Measurements from ENCODE around the gene RPRML.
"Not testable (repeated sequence)": the region's sequence is repeated elsewhere in the genome, so short reads cannot be mapped to it uniquely, and the experiment has no call there.

The RPRML gene

DNA sequence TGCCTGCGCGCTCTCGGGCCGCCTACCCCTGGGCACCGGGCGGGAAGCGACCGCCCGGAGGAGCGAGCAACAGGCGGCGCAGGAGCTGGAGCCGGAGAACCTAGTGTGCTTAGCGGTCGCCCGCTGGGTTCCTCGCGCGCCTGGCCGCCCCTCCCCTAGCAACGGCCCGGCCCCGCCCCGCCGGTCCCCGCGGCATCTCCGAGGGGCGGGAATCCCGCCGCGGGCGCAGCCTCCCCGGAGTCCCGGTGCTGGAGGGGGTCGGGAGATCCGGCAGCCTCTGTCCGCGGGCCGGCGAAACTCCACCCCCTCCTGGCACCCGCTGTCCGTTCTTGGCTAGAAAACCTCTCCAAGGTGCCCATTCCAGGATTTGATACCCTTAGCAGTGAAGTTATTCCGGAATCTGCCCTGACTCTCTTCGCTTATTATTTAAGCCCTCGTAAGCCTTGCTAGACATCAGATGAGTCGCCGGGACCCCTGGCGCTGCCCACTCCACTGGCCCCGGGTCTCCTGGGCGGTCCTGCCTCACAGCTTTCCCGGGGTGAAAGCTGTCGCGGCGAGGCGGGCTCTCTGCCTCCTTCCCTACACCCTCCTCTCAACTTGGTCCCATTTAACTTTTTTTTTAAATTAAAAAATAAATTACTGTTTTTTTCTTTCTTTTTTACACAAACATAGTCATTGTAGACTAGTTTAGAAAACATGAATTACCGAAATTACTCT lies at the start of gene RPRML:
RPRML (minus strand) TSS at position 107 of the 717 bp plus-strand sequence. CDS start 246 bp downstream, outside the sequence.
- no peak for DNase-seq (ENCODE audit: low read depth in 2 of 2)

DNA sequence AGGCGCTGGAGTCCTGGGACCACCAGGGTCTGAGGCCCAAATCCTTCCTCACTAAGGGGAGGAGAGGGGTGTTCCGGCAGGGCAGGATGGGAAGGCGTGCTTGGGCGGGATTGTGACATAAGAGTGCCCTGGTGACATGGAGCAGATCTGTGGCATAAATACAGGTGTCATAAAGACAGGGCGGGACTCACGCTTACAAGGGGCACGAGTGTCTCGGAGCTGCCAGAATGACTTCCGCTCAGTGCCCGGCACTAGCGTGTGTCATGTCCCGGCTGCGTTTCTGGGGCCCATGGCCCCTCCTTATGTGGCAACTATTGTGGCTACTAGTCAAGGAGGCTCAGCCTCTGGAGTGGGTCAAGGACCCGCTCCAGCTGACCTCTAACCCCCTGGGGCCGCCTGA lies 37.9 kb upstream of the RPRML start:
- DNase-seq (ENCODE audit: low read depth in 2 of 2): not testable (repeated sequence)

DNA sequence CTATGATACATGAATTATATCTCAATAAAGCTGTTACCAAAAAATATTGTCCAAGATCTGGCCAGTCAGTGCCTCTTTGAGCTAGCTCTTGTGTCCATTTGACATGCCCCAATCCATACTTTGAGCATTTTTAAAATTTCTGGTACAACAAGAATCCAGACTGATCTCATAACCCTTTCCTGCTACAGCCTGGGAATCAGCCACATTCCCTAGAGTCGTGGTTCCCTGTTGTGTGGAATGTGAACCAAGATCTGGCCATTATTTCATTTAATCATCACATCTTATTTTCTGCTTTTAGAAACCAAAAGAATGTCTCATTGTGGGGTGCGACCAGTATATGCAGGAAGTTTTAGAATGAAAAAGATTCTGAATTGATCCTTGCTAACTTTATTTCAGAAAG lies 34.3 kb upstream of the RPRML start:
- DNase-seq (ENCODE audit: low read depth in 2 of 2): no peak

DNA sequence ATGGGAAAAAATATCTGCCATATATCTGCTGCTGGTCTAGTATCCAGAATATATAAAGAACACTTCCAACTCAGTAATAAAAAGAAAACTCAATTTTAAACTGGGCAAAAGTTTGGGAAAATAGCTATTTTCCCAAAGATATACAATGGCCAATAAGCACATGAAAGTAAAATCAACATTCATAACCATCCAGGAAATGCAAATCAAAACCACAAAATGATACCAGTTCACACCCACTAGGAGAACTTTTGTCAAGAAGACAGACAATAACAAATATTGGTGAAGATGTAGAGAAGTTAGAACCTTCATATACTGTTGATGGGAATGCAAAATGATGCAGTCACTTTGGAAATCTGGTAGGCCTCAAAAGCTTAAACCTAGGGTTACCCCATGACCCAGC lies 33.4 kb upstream of the RPRML start:
- no peak for DNase-seq (ENCODE audit: low read depth in 2 of 2)

DNA sequence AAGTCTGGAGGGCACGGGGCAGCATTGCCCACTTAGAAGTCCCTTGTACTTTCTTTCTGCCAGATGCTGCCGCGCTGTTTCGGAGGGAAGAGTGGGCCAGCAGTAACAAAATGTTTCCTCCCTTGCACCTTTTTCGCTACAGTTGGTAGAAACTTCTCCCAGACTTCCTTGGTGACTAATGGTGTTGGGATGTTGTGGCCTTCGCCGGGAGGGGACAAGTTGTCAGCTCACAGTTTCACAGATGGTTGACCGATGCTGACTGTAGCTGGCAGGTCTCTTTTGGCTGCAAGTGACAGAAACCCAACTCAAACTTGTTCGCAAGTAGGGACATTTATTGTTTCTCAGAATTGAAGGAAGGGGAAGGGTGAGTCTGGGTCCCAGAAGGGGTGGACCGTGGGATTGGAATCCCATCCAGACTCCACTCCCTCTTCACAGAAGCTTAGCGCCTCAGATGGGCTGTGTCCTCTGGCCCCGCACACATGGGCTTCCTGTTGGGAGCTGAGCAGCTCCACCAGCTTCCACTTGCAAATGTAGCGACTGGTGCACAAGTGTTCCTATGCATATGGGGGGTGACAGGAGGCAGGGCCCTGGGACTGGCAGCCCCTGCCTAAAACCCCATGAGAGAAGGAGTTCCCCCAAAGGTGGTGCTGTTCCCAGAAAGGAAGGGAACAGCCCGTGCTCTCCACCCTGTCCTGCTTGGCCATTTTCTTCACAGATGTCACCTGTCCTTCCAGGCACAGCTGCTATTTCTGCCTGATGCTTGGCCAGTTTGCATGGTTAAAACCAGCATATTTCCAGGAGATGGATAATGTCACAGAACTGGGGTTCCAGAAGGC lies 30.9 kb upstream of the RPRML start:
- DNase-seq (ENCODE audit: low read depth in 2 of 2): no peak

DNA sequence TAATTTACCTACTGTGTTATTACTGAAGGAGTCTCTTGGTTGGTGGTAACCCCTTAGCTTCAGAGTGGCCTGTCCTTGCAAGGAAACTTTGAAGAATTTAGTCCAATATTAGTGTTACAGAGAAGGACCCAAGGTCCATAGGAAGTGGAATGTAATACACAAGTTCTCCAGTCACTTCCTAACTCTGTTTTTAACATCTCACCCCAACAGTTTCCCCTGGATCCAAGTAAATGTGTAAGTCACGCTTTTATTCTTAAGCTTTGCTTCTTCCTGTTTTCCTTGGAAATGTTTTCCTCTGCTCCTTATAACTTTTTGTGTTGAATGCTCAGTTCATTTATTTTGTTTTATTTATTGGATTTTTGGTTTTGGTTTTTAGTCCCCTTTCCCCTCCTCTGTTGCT lies 25.9 kb upstream of the RPRML start:
- DNase-seq (ENCODE audit: low read depth in 2 of 2): no peak

DNA sequence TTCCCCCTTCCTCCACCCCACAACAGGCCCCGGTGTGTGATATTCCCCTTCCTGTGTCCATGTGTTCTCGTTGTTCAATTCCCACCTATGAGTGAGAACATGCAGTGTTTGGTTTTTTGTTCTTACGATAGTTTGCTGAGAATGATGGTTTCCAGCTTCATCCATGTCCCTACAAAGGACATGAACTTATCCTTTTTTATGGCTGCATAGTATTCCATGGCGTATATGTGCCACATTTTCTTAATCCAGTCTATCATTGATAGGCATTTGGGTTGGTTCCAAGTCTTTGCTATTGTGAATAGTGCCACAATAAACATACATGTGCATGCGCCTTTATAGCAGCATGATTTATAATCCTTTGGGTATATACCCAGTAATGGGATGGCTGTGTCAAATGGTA lies 24.8 kb upstream of the RPRML start:
- not testable (repeated sequence) for DNase-seq (ENCODE audit: low read depth in 2 of 2)

DNA sequence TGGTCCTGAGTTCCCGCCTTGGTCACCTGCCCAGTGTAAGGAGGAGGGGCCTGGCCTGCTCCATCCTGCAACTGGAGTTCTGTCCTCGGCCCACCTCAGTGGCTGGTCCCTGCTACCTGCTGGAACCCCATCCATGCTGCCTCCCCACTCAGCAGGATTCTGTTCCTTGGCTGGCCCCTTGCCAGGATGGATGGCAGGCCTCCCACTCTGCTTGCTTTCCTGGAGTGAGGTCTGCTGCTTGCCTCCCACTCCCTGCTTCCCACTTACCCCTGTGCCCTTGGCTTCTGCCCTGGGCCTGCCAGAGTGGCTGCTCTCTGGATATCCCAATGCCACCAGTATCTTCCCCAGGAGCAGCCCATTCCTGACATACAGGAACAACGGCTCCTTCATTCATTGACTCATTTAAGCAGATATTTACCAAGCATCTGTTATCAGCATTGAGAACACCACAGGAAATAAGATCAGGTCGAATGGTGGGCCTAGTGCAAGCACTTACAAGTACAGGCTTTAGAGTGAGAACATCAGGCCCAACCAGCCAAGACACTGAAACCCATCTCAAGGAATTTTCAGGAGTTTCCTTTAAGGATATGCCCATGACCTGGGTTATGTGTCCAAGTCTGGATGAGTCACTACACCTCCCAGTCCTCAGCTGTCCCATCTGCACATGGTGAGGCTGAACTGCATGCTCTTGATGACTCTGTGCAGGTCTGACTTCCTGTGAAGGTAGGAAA lies 17.0 kb upstream of the RPRML start:
- DNase-seq (ENCODE audit: low read depth in 2 of 2): no peak

DNA sequence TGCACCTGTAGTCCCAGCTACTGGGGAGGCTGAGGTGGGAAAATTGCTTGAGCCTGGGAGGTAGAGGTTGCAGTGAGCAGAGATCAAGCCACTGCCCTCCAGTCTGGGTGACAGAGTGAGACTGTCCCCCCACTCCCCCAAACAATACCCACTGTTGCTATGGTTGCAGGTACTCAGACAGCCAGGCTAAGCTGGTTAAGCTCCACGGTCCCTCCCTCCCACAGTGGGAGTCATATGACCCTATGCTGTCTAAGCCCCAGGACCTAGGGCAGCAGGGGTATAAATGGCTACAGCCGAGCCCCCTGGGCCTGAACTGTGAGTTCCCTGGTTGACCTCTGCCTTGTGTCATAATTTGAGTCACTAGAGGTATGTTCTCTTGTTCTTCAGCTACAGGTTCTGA lies 15.9 kb upstream of the RPRML start:
- no peak for DNase-seq (ENCODE audit: low read depth in 2 of 2)

DNA sequence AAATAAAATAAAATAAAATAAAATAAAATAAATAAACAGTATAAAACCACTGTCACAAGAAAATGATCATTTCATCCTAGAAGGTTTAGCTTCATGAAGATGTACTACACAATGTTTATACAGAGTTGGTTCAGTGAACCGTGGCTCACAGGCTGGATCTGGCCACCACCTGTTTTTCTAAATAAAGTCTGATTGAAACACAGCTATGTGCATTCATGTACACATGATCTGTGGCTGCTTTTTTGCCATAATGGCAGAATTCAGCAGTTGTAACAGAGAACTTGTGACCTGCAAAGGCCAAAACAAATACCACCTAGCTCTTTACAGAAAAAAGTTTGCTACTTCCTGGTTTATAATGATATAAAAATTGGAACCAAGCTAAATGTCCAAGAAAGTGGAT lies 12.6 kb upstream of the RPRML start:
- DNase-seq (ENCODE audit: low read depth in 2 of 2): no peak

DNA sequence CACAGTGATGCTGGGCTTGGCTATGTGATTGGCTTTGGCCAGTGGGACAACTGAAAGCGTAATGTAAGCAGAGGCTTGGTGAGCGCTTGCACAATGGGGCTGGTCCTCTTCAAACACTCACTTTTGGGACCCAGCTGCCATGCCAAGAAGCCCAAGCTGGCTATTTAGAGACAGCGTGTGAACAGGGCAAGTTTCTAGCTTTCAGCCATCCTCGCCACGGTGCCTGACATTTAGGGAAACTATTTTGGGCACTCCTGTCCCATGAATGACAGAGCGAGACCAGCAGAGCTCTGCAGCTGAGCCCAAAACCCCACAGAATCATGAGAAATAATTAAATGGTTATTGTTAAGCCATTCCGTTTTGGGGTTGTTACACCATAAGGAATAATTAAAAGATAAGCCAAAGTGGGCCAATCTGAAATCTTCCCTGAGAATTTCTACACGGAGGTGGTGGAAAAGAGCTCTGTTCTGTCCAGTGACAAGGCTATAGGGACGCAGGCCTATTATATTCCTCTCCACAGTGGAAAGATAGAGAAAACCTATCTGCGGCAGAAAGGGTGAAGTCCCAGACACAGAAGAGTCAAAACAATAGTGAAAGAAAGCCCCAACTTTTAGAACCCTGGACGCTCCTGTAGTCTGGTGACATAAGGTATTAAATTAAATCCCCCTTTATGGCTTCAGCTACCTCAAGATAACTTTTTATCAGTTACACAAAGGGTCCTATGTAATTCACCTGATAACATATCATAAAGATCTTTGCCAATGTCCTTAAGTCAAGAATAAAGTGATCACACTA lies 10.8 kb upstream of the RPRML start:
- no peak for DNase-seq (ENCODE audit: low read depth in 2 of 2)

DNA sequence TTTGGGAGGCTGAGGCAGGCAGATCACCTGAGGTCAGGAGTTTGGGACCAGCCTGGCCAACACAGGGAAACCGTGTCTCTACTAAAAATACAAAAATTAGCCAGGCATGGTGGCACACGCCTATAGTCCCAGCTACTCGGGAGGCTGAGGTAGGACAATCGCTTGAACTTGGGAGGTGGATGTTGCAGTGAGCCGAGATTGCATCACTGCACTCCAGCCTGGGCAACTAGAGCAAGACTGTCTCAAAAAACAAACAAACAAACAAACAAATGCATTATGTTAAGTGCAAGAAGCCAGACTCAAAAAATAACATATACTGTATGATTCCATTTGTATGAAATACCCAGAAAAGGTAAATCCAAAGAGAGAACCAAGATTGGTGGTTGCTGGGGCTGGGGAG lies 8.9 kb upstream of the RPRML start:
- not testable (repeated sequence) for DNase-seq (ENCODE audit: low read depth in 2 of 2)

DNA sequence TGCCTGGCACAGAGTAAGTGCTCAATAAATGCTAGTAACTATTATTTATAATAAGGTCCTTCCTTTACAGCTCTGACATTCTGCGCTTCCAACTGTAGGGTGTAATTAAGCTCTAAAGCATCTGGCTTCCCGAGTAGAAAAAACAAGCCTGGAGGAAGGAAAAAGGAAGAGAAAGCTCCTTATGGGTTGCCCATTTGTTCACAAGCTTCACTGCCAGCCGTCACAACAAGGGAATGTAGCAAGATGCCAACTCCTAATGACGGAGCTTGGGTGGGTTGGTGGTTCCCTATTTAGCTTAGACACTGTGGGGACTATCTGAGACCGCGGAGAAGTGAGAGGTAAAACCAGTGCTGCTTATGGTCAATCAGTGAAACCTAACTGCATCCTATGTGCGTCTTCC lies 7.3 kb upstream of the RPRML start:
- DNase-seq (ENCODE audit: low read depth in 2 of 2): no peak

DNA sequence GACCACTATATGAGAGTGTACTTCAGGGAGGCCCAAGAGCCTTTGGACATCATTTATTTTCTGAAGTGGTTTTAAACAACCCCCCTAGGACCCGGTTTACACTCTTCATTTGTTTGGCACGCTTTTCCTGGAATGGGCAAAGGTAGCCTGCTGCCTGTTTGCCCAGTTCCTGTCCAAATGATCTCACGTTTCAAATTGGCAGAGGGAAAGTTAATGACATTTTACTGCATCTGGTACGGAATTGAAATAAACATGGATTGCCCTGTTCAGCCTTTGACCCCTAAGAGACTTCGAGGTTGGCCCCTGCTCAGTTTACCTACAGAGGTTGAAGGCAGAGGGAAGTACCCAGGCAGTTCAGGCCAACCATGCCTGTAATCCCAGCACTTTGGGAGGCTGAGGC lies 5.8 kb upstream of the RPRML start:
- no peak for DNase-seq (ENCODE audit: low read depth in 2 of 2)

DNA sequence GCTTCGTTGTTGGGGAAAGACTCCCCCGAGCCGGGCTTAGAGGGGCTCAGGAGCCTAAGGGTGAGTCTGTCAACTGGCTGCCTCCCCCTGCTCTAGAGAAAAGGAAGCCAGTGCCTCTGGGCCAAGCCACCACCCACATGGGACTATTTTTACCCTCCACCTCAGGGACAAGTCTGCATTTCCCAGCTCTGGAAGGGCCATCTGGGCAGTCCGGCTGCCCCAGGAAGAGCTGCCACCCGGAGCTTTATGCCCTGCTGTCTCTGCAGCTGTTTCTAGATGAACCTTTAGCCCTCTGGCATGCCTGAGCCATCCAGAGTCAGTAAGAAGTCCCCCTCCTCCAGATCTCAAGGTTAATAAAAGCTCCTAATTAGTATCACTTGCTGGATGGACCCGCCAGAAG lies 5.3 kb upstream of the RPRML start:
- DNase-seq (ENCODE audit: low read depth in 2 of 2): no peak

DNA sequence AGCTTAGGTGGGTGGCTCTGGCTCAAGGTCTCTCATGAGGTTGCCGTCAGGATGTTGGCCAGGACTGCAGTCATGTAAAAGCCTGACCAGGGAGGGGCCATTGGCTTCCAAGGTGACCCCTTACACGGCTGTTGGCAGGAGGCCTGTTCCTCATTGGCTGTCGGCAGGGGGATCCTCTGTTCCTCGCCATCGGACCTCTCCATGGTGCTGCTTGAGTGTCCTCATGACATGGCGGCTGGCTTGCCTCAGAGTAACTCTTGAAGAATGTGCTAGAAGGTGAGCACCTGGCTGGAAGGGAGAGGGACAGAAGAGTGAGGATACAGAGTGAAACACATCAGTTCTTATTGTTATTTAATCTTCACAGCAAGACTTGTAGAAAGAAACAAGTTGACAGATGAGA lies 4.7 kb upstream of the RPRML start:
- DNase-seq (ENCODE audit: low read depth in 2 of 2): no peak

DNA sequence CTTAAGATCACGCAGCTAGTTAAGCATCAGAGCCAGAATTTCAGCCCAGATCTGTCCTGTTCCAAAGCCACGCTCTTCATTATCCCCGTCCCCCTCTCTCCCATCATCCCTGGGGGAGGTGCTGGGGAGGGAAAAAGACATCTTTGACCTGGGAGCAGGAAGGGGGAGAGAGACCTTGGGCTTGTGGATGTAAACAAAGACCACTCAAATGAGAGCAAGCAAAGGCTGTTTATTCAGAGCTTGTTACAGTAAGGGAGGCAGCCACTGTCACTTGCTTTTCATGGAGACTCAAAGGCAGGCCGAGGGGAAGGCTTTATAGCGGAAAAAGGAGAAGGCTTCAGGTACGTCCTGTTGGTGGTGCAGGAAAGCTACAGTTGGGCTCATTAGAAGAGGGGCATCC lies 3.5 kb upstream of the RPRML start:
- DNase-seq (ENCODE audit: low read depth in 2 of 2): no peak

DNA sequence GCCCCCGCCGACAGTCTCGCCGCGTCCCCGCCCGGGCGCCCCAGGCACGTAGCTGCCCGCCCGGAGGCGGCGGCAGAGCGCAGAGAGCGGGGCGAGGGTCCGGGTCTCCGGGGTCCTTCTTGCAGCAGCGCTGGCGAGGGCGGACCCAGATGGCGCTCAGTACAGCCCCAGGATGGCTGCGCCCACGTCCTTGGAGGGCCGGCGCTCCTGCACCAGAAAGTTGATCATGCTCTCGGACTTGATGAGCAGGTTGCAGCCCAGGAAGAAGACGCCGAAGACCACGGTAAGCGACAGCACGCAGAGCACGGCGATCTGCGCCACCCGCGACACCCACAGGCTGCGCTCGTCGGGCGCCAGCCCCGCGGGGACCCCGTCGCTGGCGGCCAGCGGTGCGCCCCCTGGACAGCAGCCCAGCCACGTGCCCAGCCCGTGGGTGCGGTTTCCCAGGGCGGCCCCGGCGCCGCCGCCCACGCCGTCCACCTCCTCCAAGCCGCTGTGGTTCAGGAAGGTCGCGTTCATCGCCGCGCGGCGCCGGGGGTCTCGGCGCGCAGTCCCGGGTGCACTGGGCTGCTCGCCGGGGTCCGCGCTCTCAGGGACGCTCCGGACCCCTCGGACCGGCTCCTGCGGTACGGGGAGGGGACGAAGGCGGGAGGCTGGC lies 435 bp downstream of the RPRML start:
- DNase-seq (ENCODE audit: low read depth in 2 of 2): no peak

DNA sequence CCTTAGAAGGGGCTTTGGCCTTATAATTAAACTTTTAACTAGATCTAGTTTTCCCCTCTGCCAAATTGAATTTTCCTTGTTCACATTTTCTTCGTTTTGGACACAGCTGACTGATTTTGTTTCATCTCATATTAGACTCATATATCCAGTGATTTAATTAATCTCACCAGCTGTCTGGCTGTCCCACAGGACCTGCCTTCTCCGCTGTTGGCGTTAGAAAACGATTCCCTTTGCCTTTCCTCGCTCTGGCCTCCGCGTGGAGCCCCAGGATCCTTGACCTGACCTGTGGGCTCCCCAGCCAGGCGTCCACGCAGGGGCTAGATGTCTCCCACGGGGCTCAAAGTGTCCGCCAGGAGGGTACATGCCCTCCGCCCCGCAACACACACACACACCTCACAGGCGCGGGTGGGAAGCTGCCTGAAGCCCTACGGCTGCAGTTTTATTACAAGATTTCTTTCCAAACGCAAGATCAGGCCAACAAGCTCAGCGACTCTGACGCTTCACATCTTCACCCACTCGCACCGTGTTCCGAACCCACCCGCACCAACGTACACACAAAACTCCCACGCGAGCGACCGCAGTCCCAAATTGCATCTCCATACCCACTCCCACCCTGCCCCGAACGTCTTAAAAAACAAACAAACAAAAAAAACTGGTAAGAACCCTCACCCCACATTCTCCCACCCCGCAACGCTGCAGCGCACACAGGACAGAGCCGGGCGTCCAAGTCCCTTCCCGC lies 1.1 kb downstream of the RPRML start:
- no peak for DNase-seq (ENCODE audit: low read depth in 2 of 2)

DNA sequence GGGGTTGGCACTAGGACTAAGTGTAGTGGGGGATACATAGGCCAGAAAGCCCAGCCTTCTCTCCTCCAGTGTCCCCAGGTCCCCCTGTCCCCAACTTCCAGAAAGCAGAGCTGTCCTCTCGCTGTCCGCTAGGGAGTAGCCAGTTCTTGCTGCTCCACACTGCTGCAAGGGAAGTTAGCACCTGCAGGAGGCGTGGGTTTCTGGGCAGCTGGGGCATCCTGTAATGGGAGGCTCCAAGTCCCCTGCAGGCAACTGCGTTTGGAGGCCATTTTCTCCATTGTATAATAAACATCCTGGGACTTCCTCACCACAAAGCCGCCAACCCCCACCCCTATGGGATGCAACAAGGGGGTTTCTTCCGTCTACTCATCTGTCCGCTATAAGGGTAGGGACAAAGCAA lies 1.7 kb downstream of the RPRML start:
- no peak for DNase-seq (ENCODE audit: low read depth in 2 of 2)
